Fibroblast of lung (primary cell): ENCODE measurements around the gene SIPA1L3. TPM values are rescaled to one million over a fixed set of nuclear protein-coding genes. Genes with fewer than 3 reads are reported as not detected.

Experiments used
- DNase-seq, 2 donors: peaks; one replicate each; pipeline versions ENCODE4 v3.0.0 to v3.0.0-alpha.2; 2010; ENCODE audit warnings: low read depth in 2 of 2
- H2AFZ ChIP-seq: 2 replicates; pipeline ENCODE4 v1.5.1; 2012; ENCODE audit warnings: low read length, control low read depth, inconsistent platforms
- H3K27ac ChIP-seq: 2 replicates; pipeline ENCODE4 v1.5.1; 2011; ENCODE audit warnings: low read length, control low read depth; ENCODE audit not compliant: insufficient read depth
- H3K27me3 ChIP-seq: 2 replicates; pipeline ENCODE4 v1.5.1; 2011; ENCODE audit warnings: mild to moderate bottlenecking, low read length; ENCODE audit not compliant: control insufficient read depth, insufficient read depth
- H3K36me3 ChIP-seq: 2 replicates; pipeline ENCODE4 v1.5.1; 2011; ENCODE audit warnings: low read length; ENCODE audit not compliant: control insufficient read depth, insufficient read depth
- H3K4me1 ChIP-seq: 2 replicates; pipeline ENCODE4 v1.5.1; 2011; ENCODE audit warnings: low read length; ENCODE audit not compliant: control insufficient read depth, insufficient read depth; ENCODE audit errors: extremely low read depth
- H3K4me2 ChIP-seq: 2 replicates; pipeline ENCODE4 v1.5.1; 2011; ENCODE audit warnings: low read length, control low read depth; ENCODE audit not compliant: insufficient read depth; ENCODE audit errors: extremely low read depth
- H3K4me3 ChIP-seq, 4 experiments: fragments of 200-600 bp in 1 of 4; sonication (generic) in 1 of 4; replicated peaks in 1 of 4; 2 replicates each; pipeline ENCODE4 v1.5.1; 2011 to 2016; ENCODE audit warnings: low read length in 4 of 4, low read depth in 3 of 4, mild to moderate bottlenecking in 3 of 4, control low read depth in 2 of 4, inconsistent platforms in 1 of 4, mixed read lengths in 1 of 4; ENCODE audit not compliant: insufficient read depth in 1 of 4; ENCODE audit errors: control extremely low read depth in 1 of 4
- H3K79me2 ChIP-seq: 2 replicates; pipeline ENCODE4 v1.5.1; 2012; ENCODE audit warnings: mild to moderate bottlenecking, low read length, inconsistent platforms; ENCODE audit not compliant: control insufficient read depth, insufficient read depth
- H3K9ac ChIP-seq: 2 replicates; pipeline ENCODE4 v1.5.1; 2011; ENCODE audit warnings: mild to moderate bottlenecking, low read length, control low read depth; ENCODE audit not compliant: insufficient read depth
- H3K9me3 ChIP-seq: 2 replicates; pipeline ENCODE4 v1.5.1; 2012; ENCODE audit warnings: low read depth, low read length; ENCODE audit not compliant: control insufficient read depth, insufficient read depth
- H4K20me1 ChIP-seq: 2 replicates; pipeline ENCODE4 v1.5.1; 2011; ENCODE audit warnings: low read length; ENCODE audit not compliant: control insufficient read depth, insufficient read depth; ENCODE audit errors: extremely low read depth
- EZH2 ChIP-seq: IDR thresholded peaks from 2 replicates; pipeline ENCODE4 v1.5.1; 2012; ENCODE audit warnings: low read length, control low read depth, mild to moderate bottlenecking; ENCODE audit errors: missing control alignments
- polyA plus RNA-seq, 2 donors: library from polyadenylated mRNA; depleted of rRNA in 1 of 2; stranded (reverse) in 1 of 2; unstranded in 1 of 2; fragments of >200 nt; gene quantifications; 2 replicates each; pipeline ENCODE4 v1.2.1, GENCODE V29; 2011 to 2012; ENCODE audit warnings: missing spikeins in 1 of 2
- total RNA-seq: library from RNA; depleted of rRNA; stranded (reverse); fragments of >200 nt; gene quantifications from 2 replicates; pipeline ENCODE4 v1.2.1, GENCODE V29; 2014
- TF ChIP-seq, protein P1 (sequence below), 2 donors: IDR thresholded peaks in 1 of 2; conservative IDR thresholded peaks in 1 of 2; 1 replicate in 1 of 2; 2 replicates in 1 of 2; pipeline ENCODE4 v1.5.1; 2011 to 2012; ENCODE audit warnings: low read length in 2 of 2, control low read depth in 1 of 2, inconsistent platforms in 1 of 2, low read depth in 1 of 2, mild to moderate bottlenecking in 1 of 2

Gene SIPA1L3
- total and polyA plus RNA-seq, 2 donors (not counting 1 experiment from before 2014, with no cell fraction given) = 3.7 to 10.1 TPM

DNA sequence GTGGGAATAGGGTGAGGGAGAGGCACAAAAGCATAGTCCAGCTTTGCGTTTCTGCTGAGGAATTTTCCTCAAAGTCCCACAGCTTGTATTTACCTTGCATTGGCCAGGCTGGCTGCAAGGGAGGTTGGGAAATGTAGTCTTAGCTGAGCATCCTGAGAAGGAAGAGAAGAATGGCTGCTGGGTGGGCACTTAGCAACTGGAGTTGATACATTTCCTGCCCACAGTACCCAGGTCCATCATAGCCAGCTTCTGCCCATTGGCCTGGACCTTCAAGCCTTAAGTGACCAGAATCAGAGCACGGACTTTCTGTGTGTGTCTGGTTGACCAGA, 112.4 kb downstream of the SIPA1L3 start:
- no peaks in the 10 kb centered on the region for H3K79me2 ChIP-seq

DNA sequence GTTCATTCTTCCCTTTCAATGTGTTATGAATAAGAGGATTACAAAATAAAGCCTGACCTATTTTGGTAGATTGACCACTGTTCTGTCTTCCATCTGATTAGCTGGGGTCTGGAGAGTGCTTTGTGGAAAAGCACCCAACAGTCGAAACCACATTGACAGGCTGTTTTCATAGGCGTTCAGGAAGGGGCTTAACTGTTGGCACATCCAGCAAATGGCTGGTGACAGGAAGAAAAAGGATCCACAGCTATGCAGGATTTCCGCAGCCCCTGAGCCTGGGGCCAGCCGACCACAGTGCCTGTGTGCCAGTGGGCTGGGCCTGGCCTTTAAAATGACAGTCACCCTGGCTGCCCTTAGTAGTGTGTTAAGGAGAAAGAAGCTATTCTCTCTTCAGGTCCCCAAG, 113.3 kb downstream of the SIPA1L3 start:
- Histone ChIP-seq H3K4me2 (no peak overlapping the region), H3K27ac (no peak overlapping the region), H3K27me3 (no peaks in the 10 kb centered on the region), H4K20me1 (no peaks in the 10 kb centered on the region), H2AFZ (no peak overlapping the region), H3K9me3 (no peaks in the 10 kb centered on the region), H3K4me3 (no peak overlapping the region), H3K79me2 (no peaks in the 10 kb centered on the region), H3K36me3 (no peaks in the 10 kb centered on the region), H3K9ac (no peak overlapping the region), H3K4me1 (peaks cover 5% of the 10 kb centered on the region)
- DNase-seq = no peak
- no peak for TF ChIP-seq EZH2
- TF ChIP-seq, protein P1, sequence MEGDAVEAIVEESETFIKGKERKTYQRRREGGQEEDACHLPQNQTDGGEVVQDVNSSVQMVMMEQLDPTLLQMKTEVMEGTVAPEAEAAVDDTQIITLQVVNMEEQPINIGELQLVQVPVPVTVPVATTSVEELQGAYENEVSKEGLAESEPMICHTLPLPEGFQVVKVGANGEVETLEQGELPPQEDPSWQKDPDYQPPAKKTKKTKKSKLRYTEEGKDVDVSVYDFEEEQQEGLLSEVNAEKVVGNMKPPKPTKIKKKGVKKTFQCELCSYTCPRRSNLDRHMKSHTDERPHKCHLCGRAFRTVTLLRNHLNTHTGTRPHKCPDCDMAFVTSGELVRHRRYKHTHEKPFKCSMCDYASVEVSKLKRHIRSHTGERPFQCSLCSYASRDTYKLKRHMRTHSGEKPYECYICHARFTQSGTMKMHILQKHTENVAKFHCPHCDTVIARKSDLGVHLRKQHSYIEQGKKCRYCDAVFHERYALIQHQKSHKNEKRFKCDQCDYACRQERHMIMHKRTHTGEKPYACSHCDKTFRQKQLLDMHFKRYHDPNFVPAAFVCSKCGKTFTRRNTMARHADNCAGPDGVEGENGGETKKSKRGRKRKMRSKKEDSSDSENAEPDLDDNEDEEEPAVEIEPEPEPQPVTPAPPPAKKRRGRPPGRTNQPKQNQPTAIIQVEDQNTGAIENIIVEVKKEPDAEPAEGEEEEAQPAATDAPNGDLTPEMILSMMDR (conservative IDR thresholded peaks at IDR 0.05 in 1 of 2, IDR thresholded peaks at IDR 0.05 in 1 of 2; ENCODE audit: low read depth in 1 of 2, low read length in 2 of 2) = no peak

More for the DNA sequence above, 112.4 kb downstream of the SIPA1L3 start:
- TF ChIP-seq EZH2 = no peak
- TF ChIP-seq, protein P1 (conservative IDR thresholded peaks at IDR 0.05 in 1 of 2, IDR thresholded peaks at IDR 0.05 in 1 of 2; ENCODE audit: low read depth in 1 of 2, low read length in 2 of 2) = no peak
- Histone ChIP-seq H4K20me1 (no peaks in the 10 kb centered on the region), H3K4me2 (no peak overlapping the region), H3K4me1 (peaks cover 5% of the 10 kb centered on the region), H2AFZ (no peak overlapping the region), H3K36me3 (no peaks in the 10 kb centered on the region), H3K4me3 (no peak overlapping the region), H3K27ac (no peak overlapping the region), H3K9ac (no peak overlapping the region), H3K27me3 (no peaks in the 10 kb centered on the region), H3K9me3 (no peaks in the 10 kb centered on the region)
- DNase-seq = no peak

DNA sequence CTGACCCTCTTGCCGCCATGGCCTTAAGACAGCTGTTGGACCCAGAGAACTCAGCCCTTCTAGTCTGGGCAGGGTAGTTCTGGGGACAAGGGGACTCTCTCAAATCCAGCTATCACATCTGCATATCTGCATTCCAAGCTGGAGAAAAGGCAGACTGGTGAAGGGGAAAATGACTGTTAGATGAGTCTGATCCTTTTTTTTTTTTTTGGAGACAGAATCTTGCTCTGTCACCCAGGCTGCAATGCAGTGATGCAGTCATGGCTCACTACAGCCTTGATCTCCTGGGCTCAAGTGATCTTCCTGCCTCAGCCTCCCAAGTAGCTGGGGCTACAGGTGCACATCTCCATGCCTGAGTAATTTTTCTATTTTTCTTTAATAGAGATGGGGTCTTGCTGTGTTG, 114.3 kb downstream of the SIPA1L3 start:
- TF ChIP-seq EZH2 = no peak
- TF ChIP-seq, protein P1 (conservative IDR thresholded peaks at IDR 0.05 in 1 of 2, IDR thresholded peaks at IDR 0.05 in 1 of 2; ENCODE audit: low read depth in 1 of 2, low read length in 2 of 2) = no peak
- Histone ChIP-seq H3K27me3 (no peaks in the 10 kb centered on the region), H3K36me3 (no peaks in the 10 kb centered on the region), H2AFZ (no peak overlapping the region), H3K4me2 (no peak overlapping the region), H3K79me2 (no peaks in the 10 kb centered on the region), H3K9me3 (no peaks in the 10 kb centered on the region), H3K27ac (no peak overlapping the region), H3K4me3 (no peak overlapping the region), H3K9ac (no peak overlapping the region), H4K20me1 (no peaks in the 10 kb centered on the region), H3K4me1 (peaks cover 5% of the 10 kb centered on the region)
- DNase-seq = no peak
